ENCODE results near the gene P2RY8.
"Not testable (repeated sequence)": the region's sequence is repeated elsewhere in the genome, so short reads cannot be mapped to it uniquely, and the experiment has no call there.

Gene P2RY8, protein sequence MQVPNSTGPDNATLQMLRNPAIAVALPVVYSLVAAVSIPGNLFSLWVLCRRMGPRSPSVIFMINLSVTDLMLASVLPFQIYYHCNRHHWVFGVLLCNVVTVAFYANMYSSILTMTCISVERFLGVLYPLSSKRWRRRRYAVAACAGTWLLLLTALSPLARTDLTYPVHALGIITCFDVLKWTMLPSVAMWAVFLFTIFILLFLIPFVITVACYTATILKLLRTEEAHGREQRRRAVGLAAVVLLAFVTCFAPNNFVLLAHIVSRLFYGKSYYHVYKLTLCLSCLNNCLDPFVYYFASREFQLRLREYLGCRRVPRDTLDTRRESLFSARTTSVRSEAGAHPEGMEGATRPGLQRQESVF

DNA sequence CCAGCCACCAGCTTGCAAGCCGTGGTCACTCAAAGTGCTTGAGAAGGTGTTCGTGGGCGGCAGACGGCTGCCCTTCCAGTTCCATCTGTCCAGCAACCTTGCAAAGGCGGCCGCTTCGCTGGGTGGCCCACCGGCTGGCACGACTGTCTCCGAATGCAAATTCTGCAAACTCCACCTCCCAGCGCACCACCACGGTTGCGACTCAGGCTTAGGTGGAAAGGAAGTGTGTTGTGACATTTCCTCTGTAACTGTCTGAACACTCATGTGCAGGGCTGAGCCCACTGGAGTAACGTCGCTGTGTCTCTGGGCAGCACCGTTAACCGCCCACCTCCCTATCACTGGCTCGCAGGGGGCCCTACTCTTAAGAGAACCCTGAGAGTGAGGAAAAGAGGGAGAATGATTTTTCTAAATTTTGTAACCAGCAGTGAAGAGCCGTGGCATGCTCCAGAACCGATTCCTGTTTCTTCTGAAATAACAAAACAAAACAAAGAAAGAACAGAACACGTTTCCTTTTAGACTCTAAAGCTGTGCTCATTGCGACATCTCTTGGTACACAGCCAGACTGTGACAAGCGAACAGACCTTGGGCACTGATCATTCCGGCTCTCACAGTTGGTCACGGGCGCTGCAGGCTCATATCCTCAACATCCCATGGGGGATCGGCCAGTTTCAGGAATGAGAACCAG lies at the start of gene P2RY8:
P2RY8 (minus strand) TSS at position 155 of the 685 bp plus-strand sequence. CDS start 70,627 bp downstream, outside the sequence.
- DNase-seq: peak; percentile 45 to 57 (median 52)

DNA sequence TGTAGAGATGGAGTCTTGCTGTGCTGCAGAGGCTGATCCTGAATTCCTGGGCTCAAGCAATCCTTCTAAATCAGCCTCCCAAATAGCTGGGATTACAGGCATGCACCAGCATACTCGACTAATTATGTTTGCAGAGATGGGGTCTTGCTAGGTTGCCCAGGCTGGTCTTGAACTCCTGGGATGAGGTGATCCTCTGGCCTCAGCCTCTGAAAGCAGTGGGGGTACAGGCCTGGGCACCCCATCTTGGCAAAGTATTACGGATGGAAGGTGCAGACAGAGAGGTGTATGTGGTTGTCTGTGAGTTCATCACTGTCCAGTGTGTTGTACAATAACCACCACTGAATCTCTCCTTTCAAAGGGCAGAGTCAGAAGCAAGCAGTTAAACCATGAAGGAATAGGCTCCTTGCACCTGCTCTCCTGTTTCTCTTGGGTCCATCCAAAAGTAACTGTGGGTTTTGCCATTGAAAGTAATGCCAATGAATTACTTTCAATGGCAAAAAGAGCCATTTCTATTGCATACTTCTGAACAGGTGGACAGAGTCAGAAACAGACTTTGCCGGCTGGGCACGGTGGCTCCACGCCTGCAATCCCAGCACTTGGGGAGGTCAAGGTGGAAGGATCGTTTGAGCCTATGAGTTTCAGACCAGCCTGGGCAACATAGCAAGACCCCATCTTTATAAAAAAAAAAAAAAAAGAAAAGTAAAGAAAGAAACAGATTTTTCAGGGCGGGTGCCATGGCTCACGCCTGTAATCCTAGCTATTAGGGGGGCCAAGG lies 47.4 kb upstream of the P2RY8 start:
- DNase-seq: no peak

DNA sequence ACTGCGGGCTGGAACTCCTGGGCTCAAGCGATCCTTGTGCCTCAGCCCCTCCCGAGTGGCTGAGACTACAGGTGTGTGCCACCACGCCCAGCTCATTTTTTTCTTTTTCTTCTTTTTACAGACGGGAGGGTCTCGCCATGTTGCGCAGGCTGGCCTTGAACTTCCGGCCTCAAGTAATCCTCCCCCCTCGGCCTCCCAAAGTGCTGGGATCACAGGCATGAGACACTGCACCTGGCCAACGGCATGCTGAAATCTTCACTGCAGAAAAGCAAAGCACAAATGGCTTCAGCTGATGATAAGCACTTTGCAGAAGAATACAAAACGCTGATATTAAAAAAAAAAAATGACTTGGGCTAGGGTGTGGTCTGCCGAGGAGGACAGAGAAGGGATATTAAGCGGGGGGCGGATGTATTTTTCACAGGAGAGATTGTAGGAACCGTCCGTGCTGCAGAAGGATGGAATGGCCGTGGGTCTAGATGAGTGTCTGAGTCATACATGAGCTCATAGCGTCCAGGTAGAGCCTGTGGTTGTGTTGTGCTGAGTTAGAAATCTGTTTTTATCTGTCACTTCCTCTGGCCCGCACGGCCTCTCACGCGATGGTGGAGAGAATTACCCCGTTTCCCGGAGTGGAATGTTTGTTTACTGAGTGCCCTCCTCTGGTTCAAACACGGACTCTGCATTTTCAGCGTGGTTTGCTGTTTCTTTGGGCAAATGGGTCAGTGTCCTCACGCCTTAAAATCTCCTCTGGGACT lies 45.9 kb upstream of the P2RY8 start:
- peak; percentile 2 to 24 (median 12) for DNase-seq

DNA sequence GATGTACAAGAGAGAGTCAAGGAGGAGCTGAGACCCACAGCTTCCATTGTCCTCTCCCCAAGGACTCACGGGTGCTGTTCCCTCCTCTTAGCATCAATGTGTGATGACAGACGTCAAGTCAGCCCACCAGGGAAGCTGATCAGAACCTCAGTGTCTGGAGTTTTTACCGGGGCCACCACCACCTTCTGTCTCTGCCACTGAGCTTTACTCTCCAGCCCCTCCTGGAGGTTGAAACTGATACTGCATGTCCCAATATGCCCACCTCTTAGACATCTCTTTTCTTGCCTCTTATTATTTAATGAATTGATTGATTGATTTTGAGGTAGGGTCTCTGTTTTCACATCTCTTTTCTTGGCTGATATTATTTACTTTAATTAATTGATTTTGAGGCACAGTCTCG lies 44.1 kb upstream of the P2RY8 start:
- peak; percentile 26 to 51 (median 33) for DNase-seq

DNA sequence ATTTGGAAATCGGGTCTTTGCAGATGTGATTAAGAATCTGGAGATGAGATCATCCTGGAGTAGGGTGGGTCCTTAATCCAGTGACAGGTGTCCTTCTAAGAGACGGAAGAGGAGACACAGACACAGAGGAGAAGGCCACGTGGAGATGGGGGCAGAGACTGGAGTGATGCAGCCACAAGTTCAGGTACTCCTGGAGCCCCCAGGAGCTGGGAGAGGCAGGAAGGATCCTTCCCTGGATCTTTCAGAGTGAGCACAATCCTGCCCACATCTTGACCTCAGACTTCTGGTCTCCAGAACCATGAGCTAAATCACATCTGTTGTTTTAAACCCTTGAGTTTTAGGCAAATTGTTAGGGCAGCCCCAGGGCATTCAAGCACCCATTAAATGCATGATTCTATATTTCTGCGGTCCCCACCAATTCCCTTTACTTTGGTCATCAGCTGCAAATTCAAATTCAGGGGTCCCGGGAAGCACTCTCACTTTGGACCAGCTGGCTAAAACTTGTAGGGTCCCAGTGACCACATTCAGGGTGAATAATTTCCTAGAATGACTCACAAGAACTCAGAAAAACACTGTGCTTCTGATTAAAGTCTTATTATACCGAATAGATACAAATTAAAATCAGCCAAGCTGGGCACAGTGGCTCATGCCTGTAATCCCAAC lies 41.7 kb upstream of the P2RY8 start:
- no peak for DNase-seq

DNA sequence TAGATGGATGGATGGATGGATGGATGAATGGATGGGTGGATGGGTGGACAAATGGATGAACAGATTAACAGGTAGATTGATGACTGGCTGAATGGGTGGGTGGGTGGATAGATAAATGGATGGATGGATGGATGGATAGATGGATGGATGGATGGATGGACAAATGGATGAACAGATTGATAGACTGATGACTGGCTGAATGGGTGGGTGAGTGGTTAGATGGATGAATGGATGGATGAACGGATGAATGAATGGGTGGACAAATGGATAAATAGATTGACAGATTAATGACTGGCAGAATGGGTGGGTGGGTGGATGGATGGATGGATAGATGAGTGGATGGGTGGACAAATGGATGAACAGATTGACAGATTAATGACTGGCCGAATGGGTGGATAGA lies 40.9 kb upstream of the P2RY8 start:
- no peak for DNase-seq

DNA sequence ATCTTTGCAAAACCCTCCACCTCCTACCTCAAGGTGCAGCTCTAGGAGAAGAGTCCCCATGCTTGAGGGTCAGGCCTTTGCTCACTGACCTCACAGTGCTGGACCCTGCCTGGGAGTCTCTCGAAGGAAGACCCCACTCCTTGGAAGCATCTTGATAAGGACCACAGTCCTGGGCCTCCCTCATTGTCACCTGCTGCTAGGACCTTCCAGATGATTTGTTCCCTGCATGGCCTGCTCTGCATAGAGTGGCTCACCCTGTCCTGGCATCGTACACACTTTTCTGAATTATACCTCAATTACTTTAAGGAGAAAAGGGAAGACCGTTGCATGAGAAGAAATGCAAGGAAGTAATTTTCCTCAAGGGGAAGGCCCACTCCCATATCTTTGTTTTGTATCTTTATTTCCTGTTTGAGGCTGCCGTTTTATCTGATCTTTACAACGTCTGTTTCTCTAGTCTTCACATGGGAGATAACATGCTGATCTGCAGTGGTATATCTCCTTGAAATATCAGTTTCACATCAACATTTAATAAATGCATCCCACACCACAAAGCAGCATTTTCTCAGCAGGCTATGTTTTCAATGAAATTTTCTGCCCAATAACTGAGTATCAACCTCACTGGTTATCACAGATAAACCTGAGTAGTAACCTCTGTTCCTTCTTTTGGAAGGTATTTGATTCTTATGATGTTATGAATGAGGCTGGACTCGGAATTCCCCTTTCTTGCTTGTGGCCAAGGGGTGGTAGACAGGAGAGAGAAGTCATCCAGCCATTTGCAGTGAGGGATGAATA lies 39.4 kb upstream of the P2RY8 start:
- DNase-seq: no peak

DNA sequence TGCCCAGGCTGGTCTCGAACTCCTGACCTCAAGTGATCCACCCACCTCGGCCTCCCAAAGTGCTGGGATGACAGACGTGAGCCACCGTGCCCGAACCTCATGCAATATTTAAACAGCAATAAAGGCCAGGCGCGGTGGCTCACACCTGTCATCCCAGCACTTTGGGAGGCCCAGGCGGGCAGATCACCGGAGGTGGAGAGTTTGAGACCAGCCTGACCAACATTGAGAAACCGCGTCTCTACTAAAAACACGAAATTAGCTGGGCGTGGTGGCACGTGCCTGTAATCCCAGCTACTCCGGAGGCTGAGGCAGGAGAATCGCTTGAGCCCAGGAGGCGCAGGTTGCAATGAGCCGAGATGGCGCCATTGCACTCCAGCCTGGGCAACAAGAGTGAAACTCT lies 37.2 kb upstream of the P2RY8 start:
- not testable (repeated sequence) for DNase-seq

DNA sequence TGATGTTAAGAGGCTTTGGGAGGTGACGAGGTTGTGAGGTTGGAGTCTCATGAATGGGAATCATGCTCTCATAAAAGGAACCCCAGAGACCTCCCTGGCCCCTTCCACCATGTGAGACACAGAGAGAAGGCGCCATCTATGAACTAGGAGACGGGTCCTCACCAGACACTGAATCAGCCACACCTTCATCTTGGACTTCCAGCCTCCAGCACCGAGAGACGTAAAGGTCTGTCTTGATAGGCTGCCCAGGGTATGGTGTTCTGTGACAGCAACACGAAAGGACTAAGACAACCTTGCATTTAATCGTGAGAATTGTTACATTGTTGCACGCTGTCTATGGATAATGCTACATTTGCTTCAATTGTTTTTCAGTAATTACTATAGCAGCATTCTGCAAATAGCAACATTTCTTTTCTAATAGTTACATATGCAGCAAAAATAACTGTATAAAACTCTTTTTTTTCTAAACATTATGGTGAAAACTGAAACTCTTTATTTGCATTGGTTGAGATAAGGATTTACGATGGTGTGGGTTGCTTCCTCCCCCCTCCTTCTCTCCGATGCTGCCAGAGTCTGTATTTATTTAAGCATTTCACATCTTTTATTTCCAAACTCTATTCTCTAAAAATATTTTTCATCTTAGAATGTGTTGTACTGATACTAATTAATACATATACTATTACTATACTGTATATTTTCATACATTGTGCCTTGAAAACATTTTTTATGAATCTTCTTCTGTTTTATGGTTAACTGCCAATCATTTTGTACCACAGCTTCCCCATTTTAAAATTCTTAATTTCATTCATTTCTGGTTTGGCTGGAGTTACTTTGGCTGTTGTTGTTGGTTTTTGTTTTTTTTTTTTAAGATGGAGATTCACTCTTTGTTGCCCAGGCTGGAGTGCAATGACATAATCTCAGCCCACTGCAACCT lies 28.0 kb upstream of the P2RY8 start:
- DNase-seq: no peak

DNA sequence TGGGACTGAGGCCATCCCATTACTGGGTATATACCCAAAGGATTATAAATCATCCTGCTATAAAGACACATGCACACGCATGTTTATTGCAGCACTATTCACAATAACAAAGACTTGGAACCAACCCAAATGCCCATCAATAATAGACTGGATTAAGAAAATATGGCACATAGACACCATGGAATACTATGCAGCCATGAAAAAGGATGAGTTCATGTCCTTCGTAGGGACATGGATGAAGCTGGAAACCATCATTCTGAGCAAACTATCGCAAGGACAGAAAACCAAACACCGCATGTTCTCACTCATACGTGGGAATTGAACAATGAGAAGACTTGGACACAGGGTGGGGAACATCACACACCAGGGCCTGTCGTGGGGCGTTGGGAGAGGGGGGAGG lies 27.1 kb upstream of the P2RY8 start:
- DNase-seq: not testable (repeated sequence)

DNA sequence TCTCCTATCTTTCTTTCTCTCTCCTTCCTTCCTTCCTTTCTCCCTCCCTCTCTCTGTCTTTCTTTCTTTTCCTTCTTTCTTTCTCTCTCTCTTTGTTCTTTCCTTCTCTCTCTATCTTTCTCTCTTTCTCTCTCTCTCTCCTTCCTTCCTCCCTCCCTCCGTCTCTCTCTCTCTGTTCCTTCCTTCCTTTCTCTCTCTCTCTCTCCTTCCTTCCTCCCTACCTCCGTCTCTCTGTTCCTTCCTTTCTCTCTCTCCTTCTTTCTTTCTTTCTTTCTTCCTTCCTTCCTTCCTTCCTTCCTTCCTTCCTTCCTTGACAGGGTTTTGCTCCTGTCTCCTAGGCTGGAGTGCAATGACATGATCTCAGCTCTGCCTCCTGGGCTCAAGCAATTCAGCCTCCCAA lies 24.2 kb upstream of the P2RY8 start:
- no peak for DNase-seq

DNA sequence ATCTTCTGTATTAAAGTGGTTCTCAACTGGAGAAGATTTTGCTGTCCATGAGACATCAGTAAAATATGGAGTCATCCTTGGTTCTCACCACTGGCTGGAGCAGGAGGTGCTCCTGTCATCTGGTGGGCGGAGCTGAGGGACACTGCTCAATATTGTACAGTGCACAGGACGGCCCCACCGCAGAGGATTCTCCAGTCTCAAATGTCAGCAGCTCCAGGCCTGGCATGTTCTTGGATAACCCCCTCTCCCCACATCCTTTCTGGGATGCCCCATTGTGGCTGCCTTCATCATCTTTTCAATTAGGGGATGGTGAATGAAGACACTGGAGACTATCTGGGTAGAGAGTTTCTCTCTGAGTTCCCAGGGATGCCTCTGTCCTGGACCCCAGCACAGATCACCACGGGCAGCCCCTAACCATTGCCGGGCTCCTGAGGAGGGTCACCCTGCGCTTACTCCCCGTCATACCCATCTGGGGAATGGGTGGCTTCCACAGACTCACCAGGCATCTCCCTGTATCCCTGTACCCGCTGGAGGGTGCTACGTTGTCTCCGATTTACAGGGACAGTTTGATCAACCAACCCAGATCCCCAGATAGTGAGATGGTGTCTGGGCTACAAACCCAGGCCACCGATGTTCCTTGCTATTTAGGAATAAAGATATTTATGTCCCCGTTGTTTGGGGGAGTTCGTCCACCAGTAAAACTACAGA lies 21.9 kb upstream of the P2RY8 start:
- DNase-seq: no peak

DNA sequence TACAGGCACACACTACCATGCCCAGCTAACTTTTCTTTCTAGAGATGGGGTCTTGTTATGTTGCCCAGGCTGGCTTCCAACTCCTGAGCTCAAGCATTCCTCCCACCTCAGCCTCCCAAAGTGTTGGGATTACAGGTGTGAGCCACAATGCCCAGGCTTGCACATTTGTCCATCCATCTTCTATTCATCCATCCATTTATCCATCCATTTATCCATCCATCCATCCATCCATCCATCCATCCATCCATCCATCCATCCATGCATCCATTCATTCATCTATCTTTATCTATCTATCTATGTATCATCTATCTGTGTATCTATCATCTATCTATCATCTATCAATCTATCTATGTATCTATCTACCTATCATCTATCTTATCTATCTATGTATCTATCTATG lies 20.5 kb upstream of the P2RY8 start:
- DNase-seq: not testable (repeated sequence)

DNA sequence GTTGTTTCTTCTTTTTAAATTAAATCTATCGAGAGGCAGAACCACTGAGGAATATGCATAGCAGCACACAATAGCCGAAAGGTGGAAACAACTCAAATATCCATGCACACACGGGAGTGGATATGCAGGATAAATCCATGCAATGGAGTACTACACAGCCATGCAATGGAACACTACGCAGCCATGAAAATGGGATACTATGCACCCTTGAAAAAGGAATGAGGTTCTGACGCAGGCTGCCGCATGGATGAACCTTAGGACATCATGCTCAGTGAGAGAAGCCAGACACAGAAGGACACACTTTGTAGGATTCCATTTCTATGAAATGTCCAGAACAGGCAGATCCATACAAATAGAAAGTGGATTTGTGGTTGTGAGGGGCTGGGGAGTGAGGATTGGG lies 18.4 kb upstream of the P2RY8 start:
- DNase-seq: no peak

DNA sequence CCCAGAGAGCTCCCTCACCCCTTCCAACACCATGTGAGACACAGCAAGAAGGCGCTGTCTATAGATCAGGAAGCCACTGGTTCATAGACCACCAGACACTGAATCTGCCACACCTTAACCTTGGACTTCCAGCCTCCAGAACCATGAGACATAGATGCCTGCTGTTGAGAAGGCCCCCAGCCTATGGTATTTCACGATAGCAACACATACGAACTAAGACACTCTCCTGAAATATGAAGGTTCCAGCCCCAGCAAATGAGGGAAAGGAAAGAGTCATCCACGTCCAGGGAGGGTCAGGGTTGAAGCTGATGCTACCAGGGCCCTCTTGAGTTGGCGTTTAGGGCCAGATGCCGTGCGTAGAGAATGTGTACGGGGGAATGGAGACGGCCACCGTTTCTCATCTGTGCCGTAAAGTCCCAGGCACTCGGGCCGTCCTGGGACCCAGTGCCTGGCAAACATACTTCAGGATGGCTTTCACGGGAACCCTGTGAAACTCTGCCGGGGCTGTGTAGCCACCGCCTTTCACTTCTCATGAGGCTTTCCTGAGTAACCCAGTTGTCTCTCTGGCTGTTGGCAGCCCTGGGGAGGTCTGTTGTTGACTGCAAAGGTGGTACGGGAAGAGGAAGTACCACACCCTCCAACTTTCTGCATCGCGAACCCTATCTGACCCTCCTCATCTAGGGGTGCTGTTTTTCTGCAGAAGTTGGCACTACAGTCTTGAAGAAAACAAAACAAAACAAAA lies 17.7 kb upstream of the P2RY8 start:
- DNase-seq: peak in 2 of 4 experiments; percentile 61 to 67

DNA sequence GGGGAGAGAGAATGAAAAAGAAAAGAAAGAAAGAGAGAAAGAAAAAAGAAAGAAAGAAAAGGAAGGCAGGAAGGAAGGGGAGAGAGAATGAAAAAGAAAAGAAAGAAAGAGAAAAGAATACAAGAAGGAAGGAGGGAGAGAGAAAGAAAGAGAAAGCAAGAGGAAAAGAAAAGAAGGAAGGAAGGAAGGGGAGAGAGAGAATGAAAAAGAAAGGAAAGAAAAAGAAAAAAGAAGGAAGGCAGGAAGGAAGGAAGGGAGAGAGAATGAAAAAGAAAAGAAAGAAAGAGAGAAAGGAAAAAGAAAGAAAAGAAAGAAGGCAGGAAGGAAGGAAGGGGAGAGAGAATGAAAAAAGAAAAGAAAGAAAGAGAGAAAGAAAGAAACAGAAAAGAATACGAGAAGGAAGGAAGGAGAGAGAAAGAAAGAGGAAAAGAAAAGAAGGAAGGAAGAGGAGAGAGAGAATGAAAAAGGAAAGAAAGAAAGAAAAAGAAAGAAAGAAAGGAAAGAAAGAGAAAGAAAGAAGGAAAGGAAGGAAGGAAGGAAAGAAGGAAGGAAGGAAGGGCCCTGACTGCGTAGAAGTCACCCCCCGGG lies 15.1 kb upstream of the P2RY8 start:
- DNase-seq: no peak

DNA sequence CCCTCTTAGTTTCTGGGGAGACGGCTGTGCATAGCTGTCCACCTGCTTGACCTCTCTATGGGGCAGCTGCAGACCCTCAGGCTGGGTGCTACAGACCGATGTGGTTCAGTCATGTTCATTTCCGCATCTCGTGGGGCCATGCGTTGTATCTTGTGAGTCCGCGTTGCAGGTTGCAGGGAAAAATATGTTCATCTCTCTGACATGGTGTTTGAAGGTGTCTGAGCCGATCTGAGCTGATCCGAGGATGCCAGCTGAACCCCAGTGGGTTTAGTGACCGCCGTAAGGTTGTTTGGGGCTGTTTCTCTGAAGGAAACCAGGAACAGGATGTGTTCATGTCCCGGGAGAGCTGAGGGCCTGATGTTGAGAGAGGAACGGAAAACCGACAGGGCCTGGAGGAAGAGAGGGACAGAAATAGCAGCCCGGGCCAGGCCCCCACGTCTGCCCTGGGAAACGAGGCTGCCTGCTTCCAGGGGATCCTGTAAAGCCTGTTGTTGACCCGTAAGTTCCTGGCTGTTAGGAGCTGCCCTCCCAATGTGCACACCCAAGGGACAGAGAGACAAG lies 9.8 kb upstream of the P2RY8 start:
- DNase-seq: no peak

DNA sequence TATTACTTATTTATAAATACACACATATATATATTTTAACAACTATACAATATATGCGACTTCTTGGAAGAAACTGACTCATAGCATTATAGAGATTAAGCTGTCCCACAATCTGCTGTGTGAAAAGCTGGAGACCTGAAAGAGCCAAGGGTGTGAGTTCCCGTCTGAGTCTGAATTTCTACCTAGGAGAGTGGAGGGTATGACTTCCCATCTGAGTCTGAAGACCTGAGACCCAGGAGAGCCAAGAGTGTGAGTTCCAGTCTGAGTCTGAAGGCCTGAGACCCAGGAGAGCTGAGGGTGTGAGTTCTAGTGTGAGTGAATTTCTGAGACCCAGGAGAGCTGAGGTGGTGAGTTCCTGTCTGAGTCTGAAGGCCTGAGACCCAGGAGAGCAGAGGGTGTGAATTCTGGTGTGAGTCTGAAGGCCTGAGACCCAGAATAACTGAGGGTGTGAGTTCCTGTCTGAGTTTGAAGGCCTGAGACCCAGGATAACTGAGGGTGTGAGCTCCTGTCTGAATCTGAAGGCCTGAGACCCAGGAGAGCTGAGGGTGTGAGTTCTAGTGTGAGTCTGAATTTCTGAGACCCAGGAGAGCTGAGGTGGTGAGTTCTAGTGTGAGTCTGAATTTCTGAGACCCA lies 8.9 kb upstream of the P2RY8 start:
- no peak for DNase-seq
